Activated CD4-positive, alpha-beta T cell treated with anti-CD3 and anti-CD28 coated beads for 48 hours (primary cell): ENCODE measurements around the gene LCP2.

ENCODE experiments used
- DNase-seq: peaks from one replicate; pipeline ENCODE4 v3.0.0-alpha.2; 2020

The LCP2 gene

GRCh38 chr5:170314541-170315095 is 17.0 kb upstream of the LCP2 start:
- DNase-seq, result no peak

GRCh38 chr5:170313816-170314215 is 16.2 kb upstream of the LCP2 start:
- DNase-seq, result no peak

- DNase-seq, result peak; percentile 62
These were observed 15.8 kb upstream of the LCP2 start for GRCh38 chr5:170313344-170313743.

GRCh38 chr5:170312666-170313065 is 15.1 kb upstream of the LCP2 start:
- peak; percentile 79 for DNase-seq

GRCh38 chr5:170312301-170312595 is 14.7 kb upstream of the LCP2 start:
- no peak for DNase-seq

- no peak for DNase-seq
These were observed 14.1 kb upstream of the LCP2 start for GRCh38 chr5:170311511-170312300.

- no peak for DNase-seq
These were observed 12.8 kb upstream of the LCP2 start for GRCh38 chr5:170310256-170310926.

- no peak for DNase-seq
These were observed 11.1 kb upstream of the LCP2 start for GRCh38 chr5:170308686-170309085.

- DNase-seq, result no peak
These were observed 10.2 kb upstream of the LCP2 start for GRCh38 chr5:170307575-170308465.

GRCh38 chr5:170306381-170306831 is 8.8 kb upstream of the LCP2 start:
- DNase-seq, result peak; percentile 58

- DNase-seq, result no peak
These were observed 8.1 kb upstream of the LCP2 start for GRCh38 chr5:170305646-170306025.

GRCh38 chr5:170305016-170305645 is 7.6 kb upstream of the LCP2 start:
- no peak for DNase-seq

- no peak for DNase-seq
These were observed 6.0 kb upstream of the LCP2 start for GRCh38 chr5:170303549-170303948.

- DNase-seq, result peak; percentile 66
These were observed 5.3 kb upstream of the LCP2 start for GRCh38 chr5:170302653-170303501.

- DNase-seq, result no peak
These were observed 4.5 kb upstream of the LCP2 start for GRCh38 chr5:170301981-170302652.

GRCh38 chr5:170301149-170301548 is 3.6 kb upstream of the LCP2 start:
- no peak for DNase-seq

- DNase-seq, result no peak
These were observed 2.9 kb upstream of the LCP2 start for GRCh38 chr5:170300361-170301013.

- DNase-seq, result no peak
These were observed 515 bp downstream of the LCP2 start for GRCh38 chr5:170296935-170297588.

GRCh38 chr5:170296036-170296934 is 1.3 kb downstream of the LCP2 start:
- no peak for DNase-seq
